Measurements from ENCODE around the gene PRELP.
"Not testable (repeated sequence)": the region's sequence is repeated elsewhere in the genome, so short reads cannot be mapped to it uniquely, and the experiment has no call there.

PRELP gene

DNA sequence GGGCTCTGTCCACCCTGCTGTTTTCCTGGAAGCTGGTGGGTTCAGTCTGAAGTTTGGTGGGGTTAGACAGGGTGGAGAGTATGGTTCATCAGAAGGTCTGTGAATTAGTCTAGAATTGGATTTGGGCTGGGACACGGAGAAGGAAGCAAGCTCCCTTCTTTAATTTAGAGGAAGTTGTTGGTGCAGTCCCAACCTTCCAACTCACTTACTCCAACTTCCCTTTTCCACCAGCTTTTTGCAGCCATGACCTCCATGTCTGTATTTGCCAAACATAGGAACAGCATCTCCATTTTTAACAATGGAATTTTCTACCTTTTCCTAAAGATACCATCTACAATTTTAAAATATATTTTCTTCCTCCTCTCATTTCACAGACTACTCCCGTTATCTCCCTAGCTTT lies 28.5 kb upstream of the PRELP start:
- no peak overlapping the region for H3K4me3 ChIP-seq (ENCODE audit: low read depth, low read length)
- TF ChIP-seq, protein P1, sequence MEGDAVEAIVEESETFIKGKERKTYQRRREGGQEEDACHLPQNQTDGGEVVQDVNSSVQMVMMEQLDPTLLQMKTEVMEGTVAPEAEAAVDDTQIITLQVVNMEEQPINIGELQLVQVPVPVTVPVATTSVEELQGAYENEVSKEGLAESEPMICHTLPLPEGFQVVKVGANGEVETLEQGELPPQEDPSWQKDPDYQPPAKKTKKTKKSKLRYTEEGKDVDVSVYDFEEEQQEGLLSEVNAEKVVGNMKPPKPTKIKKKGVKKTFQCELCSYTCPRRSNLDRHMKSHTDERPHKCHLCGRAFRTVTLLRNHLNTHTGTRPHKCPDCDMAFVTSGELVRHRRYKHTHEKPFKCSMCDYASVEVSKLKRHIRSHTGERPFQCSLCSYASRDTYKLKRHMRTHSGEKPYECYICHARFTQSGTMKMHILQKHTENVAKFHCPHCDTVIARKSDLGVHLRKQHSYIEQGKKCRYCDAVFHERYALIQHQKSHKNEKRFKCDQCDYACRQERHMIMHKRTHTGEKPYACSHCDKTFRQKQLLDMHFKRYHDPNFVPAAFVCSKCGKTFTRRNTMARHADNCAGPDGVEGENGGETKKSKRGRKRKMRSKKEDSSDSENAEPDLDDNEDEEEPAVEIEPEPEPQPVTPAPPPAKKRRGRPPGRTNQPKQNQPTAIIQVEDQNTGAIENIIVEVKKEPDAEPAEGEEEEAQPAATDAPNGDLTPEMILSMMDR (IDR thresholded peaks at IDR 0.05; ENCODE audit: low read depth, low read length): no peak

DNA sequence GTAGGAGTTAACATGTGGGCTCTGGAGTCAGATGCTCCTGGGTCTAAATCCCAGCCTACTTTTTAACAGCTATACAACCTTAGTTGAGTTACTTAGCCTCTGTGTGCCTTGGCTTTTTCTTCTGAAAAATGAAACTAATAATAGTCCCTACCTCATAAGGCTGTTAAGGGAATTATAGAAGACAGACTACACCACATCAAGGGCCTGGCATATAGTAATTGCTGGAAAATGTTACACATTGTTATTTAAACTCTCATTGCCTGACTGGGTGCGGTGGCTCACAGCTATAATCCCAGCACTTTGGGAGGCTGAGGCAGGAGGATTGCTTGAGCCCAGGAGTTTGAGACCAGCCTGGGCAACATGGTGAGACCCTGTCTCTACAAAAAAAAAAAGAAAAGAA lies 28.0 kb upstream of the PRELP start:
- H3K4me3 ChIP-seq (ENCODE audit: low read depth, low read length): not testable (repeated sequence)

DNA sequence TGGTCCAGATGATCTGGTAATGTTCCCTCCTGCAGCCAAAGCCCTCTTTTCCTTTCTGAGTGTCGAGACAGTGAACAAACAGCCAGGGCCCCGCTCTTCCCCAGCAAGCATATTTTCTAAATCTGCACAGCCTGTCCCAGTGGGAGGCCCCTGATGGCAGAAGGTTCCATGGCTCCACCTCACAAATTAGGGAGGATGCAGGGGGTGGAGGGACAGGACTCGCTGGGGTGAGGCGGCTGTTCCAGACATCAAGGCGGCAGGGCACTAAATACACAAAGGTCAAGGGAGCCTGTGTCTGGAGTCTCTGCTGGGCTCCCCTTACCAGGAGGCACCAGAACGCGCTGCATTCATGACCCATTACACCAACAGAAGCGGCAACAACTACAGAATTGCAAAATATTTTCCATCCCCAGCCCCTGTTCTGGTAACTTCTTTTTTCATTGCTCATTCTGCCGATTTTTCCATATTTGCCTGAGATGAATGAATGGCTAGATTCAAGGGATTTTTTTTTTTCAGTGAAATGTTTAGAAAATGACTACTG lies 27.0 kb upstream of the PRELP start:
- H3K4me3 ChIP-seq (ENCODE audit: low read depth, low read length): no peak overlapping the region
- TF ChIP-seq, protein P1 (IDR thresholded peaks at IDR 0.05; ENCODE audit: low read depth, low read length): no peak

DNA sequence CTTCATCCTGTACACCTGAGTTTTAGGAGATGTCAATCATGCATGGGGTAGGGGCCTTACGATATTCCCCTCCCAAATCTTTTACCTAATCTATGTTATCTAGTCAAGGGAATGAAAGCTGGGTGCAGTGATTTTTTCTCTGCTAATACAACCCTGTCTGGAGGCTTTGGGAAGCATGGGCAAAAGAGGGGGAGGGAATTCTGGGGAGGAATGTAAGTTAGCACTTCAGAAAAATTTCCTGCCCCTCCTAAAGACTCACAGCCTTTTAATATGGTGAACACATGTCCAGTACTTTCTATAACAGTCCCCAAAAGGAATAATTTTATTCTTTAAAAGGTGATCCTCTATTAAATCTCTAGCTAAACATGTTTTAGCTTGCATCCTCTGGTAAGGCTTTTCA lies 25.6 kb upstream of the PRELP start:
- no peak overlapping the region for H3K4me3 ChIP-seq (ENCODE audit: low read depth, low read length)
- TF ChIP-seq, protein P1 (IDR thresholded peaks at IDR 0.05; ENCODE audit: low read depth, low read length): no peak

DNA sequence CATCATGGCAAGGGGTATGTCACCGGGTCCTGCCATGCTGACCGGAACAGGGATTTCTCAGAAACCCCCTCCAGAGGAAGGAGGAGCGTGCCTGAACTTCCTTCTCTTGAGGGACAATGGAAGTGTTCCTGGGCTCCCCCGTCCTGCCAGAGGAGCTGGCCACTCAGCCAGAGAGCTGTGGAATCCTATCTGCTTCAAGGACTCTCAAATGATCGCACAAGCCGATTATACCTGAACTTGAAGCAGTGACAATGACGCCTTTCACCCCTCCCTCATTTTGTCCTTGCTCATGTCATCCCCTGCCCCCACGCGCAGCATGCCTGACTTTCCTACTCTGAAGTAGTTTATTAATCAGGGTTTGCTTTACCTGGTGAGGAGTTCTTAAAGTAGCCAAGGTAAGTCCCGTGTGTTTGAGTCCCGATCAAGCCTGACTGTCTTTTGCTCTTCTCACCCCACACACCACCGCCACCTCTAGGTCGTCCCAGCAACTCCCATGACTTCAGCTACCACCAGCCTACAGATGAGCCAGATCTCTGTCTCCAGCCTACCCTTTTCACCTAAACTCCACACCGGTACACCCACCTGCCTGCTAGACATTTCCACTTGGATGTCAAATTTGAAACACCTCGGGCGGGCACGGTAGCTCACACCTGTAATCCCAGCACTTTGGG lies 25.0 kb upstream of the PRELP start:
- TF ChIP-seq, protein P1 (IDR thresholded peaks at IDR 0.05; ENCODE audit: low read depth, low read length): no peak
- no peak overlapping the region for H3K4me3 ChIP-seq (ENCODE audit: low read depth, low read length)

DNA sequence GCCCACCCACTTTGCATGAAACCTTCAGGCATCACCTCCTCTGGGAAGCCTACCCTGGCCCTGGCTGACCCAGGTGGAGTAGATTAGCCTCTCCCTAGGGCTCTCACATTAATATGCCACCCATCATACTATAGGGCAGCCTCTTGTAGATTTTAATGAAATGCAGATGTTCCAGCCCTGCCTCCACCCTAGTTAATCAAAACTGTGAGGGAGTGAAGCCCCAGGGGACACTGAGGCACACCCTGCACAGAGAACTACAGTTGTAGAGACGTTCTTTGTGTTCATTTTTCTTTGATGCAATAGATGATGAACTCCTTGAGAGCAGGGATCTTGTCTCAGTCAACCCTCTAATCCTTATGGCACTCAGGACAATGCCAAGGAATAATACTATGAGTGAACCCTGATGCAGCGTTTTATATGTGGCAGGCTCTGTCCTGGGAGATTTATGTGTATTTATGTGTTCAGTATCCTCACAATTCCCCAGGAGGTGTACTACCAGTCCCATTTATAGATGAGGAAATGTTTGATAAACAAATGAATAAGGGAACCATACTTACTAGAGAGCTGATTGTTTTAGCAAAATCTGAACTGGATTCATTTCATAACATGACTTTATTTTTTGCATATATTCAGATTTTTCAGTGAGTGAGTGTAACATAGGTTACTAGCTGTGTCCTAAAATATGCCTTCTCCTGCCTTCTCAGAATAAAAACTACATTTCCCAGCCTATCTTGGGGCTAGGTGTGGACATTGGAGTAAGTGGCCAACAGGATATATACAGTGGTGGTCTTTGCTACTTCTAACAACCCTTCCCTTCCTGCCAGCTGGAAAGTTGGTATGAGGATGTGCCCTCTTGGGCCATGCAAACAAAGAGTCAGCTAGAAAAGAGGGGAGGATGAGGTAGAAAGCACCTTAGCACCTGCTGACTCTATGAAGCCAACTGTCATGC lies 23.5 kb upstream of the PRELP start:
- TF ChIP-seq, protein P1 (IDR thresholded peaks at IDR 0.05; ENCODE audit: low read depth, low read length): no peak
- H3K4me3 ChIP-seq (ENCODE audit: low read depth, low read length): no peak overlapping the region

DNA sequence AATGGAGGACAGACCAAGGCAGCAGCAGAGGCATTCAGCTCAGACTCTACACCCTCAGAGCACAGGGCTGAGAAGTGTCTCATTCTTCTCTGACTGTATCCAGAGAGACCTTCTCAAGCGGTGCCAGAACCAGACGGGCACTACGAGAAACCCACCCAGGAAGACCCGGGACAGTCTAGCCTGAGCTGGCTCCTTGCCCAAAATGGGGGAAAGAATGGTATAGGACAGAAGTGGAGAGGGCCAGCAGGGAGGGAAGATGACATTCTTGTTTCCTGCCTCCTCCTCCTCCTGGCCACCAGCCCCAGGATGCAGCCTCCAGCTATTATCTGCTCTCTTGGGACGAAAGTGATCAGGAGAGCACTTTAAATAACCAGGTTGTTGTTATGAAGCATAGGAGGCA lies 22.6 kb upstream of the PRELP start:
- TF ChIP-seq, protein P1 (IDR thresholded peaks at IDR 0.05; ENCODE audit: low read depth, low read length): no peak
- no peak overlapping the region for H3K4me3 ChIP-seq (ENCODE audit: low read depth, low read length)

All from WI38 (cell line).